Measurements from ENCODE around the gene LYRM9.
A peak's percentile ranks its signal among the peaks of the same experiment; 100 is the strongest.

GRCh38 chr17:27888945-27889344 lies 4.2 kb downstream of the LYRM9 start:
- peak in 1 of 2 donors; percentile 22 for TF ChIP-seq POLR2A (IDR thresholded peaks at IDR 0.05)
- TF ChIP-seq CTCF (IDR thresholded peaks at IDR 0.05), result no peak

Data from adrenal gland (tissue), 5 donors.